Measurements from ENCODE around the gene PIH1D1.

GRCh38 chr19:49436381-49437017, 15.1 kb downstream of the PIH1D1 start:
- TF ChIP-seq CREB1 (CRISPR knock-in tag; IDR thresholded peaks at IDR 0.05; ENCODE audit: low read depth) = peak; percentile 97
- TF ChIP-seq CTCF (conservative IDR thresholded peaks at IDR 0.05; ENCODE audit: low read depth in 2 of 2) = peak in 1 of 2 experiments; percentile 24; a peak in 2 of 4 replicates
- TF ChIP-seq EZH2phosphoT487 (IDR thresholded peaks at IDR 0.05; ENCODE audit: unreplicated experiment) = no peak
- peak; percentile 23 for TF ChIP-seq EZH2 (IDR thresholded peaks at IDR 0.05; ENCODE audit: low read depth, unreplicated experiment)
- TF ChIP-seq REST (IDR thresholded peaks at IDR 0.05; ENCODE audit: unreplicated experiment) = no peak
- TF ChIP-seq POLR2AphosphoS5 (IDR thresholded peaks at IDR 0.05; ENCODE audit: low read depth) = peak; percentile 59
- no peak for TF ChIP-seq ZNF114 (CRISPR knock-in tag; IDR thresholded peaks at IDR 0.05)
- TF ChIP-seq STAT1 (IDR thresholded peaks at IDR 0.05; ENCODE audit: unreplicated experiment) = no peak
- no peak for TF ChIP-seq ETS1 (IDR thresholded peaks at IDR 0.05)

All from GM23338 (cell line).